Measurements from ENCODE around the gene TMEM134.

Gene TMEM134

GRCh38 chr11:67499808-67500483, 30.9 kb upstream of the TMEM134 start:
- DNase-seq (ENCODE audit: low read depth): no peak
- no peak overlapping the region for H3K4me3 ChIP-seq (ENCODE audit: low read length)
- no peak for TF ChIP-seq CTCF (conservative IDR thresholded peaks at IDR 0.05; ENCODE audit: low read depth, low read length)

- no peak for DNase-seq (ENCODE audit: low read depth)
- TF ChIP-seq CTCF (conservative IDR thresholded peaks at IDR 0.05; ENCODE audit: low read depth, low read length): no peak
- H3K4me3 ChIP-seq (ENCODE audit: low read length): no peak overlapping the region
Observed at GRCh38 chr11:67498544-67498972, 29.5 kb upstream of the TMEM134 start.

GRCh38 chr11:67497656-67498291, 28.7 kb upstream of the TMEM134 start:
- no peak overlapping the region for H3K4me3 ChIP-seq (ENCODE audit: low read length)
- no peak for DNase-seq (ENCODE audit: low read depth)
- no peak for TF ChIP-seq CTCF (conservative IDR thresholded peaks at IDR 0.05; ENCODE audit: low read depth, low read length)

GRCh38 chr11:67496113-67496512, 27.1 kb upstream of the TMEM134 start:
- DNase-seq (ENCODE audit: low read depth): no peak
- TF ChIP-seq CTCF (conservative IDR thresholded peaks at IDR 0.05; ENCODE audit: low read depth, low read length): no peak
- no peak overlapping the region for H3K4me3 ChIP-seq (ENCODE audit: low read length)

GRCh38 chr11:67495234-67496005, 26.4 kb upstream of the TMEM134 start:
- TF ChIP-seq CTCF (conservative IDR thresholded peaks at IDR 0.05; ENCODE audit: low read depth, low read length): no peak

GRCh38 chr11:67494371-67495233, 25.6 kb upstream of the TMEM134 start:
- no peak for TF ChIP-seq CTCF (conservative IDR thresholded peaks at IDR 0.05; ENCODE audit: low read depth, low read length)
- DNase-seq (ENCODE audit: low read depth): no peak
- no peak overlapping the region for H3K4me3 ChIP-seq (ENCODE audit: low read length)

More at GRCh38 chr11:67495234-67496005, 26.4 kb upstream of the TMEM134 start:
- H3K4me3 ChIP-seq (ENCODE audit: low read length): no peak overlapping the region
- DNase-seq (ENCODE audit: low read depth): no peak
